Measurements from ENCODE around the gene CELF2.

CELF2 gene

DNA sequence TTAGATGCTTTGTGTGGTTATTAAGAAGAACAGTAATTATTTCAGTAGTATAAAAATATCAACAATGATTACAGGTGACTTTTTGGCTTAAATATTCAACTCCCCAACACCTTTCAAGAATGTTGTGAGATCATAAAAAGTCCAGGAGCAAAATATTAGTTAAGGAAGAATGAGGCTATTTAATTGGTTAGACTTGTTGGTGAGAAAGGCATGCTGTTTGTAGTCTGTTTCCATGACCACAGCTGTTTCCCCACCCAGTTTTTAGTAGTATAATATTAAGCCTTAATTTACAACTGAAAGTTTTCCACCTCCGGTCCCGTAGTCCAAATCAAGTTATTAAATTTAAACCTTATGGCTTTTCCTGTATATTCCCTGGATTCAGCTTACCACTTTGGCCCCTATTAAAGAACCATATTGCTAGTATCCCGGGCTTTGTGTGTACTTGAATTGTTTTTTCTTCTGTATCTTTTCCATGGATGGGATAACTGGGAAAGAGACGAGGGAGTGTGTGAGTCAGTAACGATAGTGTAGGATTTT is 133.3 kb downstream of the CELF2 start:
- in situ Hi-C loops (cut with HindIII; ENCODE audit: low sequenced_read_pairs) = no loop called here
- H3K4me3 ChIP-seq (ENCODE audit: low read depth, low read length) = no peak overlapping the region
- TF ChIP-seq, protein P1, sequence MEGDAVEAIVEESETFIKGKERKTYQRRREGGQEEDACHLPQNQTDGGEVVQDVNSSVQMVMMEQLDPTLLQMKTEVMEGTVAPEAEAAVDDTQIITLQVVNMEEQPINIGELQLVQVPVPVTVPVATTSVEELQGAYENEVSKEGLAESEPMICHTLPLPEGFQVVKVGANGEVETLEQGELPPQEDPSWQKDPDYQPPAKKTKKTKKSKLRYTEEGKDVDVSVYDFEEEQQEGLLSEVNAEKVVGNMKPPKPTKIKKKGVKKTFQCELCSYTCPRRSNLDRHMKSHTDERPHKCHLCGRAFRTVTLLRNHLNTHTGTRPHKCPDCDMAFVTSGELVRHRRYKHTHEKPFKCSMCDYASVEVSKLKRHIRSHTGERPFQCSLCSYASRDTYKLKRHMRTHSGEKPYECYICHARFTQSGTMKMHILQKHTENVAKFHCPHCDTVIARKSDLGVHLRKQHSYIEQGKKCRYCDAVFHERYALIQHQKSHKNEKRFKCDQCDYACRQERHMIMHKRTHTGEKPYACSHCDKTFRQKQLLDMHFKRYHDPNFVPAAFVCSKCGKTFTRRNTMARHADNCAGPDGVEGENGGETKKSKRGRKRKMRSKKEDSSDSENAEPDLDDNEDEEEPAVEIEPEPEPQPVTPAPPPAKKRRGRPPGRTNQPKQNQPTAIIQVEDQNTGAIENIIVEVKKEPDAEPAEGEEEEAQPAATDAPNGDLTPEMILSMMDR (IDR thresholded peaks at IDR 0.05; ENCODE audit: low read depth, low read length) = no peak
- DNase-seq (ENCODE audit: low read depth, low spot score) = no peak

DNA sequence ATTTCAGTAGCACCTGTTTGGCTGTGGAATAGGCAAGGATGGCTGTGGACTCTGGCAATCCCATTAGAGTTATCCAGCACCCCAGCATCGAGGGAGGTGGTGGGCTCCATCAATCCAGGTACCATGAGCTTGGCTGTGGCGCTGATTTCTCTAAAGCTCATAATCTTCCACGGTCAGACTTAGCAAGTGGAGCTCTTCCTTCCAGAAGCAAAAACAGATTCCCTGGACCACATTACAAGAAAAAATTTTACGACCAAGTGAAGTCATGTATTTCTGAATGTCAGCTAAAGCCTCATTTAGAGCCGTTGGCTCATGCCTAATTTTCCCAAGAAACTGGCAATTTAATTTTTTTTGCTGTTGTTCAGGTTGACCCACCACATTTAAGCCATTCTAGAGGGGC is 135.1 kb downstream of the CELF2 start:
- TF ChIP-seq, protein P1 (IDR thresholded peaks at IDR 0.05; ENCODE audit: low read depth, low read length) = no peak
- in situ Hi-C loops (cut with HindIII; ENCODE audit: low sequenced_read_pairs) = no loop called here
- H3K4me3 ChIP-seq (ENCODE audit: low read depth, low read length) = no peak overlapping the region
- no peak for DNase-seq (ENCODE audit: low read depth, low spot score)

DNA sequence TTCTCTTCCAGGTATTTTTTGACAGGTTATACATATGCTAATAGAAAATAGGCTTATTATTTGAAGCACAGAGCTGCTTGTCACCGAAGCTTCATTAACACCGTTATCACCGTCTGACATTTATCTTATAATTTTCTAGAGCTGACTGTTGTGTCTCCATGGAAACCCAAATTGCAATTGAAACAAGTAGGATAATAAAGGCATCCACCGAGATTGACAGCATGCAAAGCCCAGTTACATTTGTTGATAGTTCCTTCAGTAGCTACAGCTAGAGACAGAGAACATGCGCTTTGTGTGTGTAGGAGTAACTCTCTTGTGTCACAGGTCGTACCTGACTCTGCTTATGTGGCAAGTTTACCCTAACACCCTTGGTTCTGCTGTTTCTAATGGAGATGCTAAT is 135.6 kb downstream of the CELF2 start:
- H3K4me3 ChIP-seq (ENCODE audit: low read depth, low read length) = no peak overlapping the region
- no peak for DNase-seq (ENCODE audit: low read depth, low spot score)
- TF ChIP-seq, protein P1 (IDR thresholded peaks at IDR 0.05; ENCODE audit: low read depth, low read length) = no peak
- in situ Hi-C loops (cut with HindIII; ENCODE audit: low sequenced_read_pairs) = no loop called here

DNA sequence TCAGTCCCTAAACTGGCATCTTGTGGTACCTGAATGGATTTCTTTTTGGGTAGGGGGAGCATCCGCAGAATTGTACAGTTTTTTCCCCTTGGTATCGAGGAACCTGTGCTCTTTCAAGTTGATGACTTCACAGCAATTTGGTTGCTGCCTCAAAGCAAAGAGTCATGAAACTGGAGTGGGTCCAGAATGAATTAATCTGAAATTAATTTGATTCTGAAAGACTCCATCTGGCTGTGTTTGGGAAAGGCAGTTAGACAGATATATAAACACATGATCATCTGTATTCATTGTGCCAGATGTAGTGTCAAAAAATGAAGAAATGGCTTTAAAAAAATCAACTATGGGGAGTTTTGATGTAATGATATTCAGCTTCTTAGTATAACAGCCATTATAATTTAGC is 136.1 kb downstream of the CELF2 start:
- TF ChIP-seq, protein P1 (IDR thresholded peaks at IDR 0.05; ENCODE audit: low read depth, low read length) = no peak
- no peak overlapping the region for H3K4me3 ChIP-seq (ENCODE audit: low read depth, low read length)
- in situ Hi-C loops (cut with HindIII; ENCODE audit: low sequenced_read_pairs) = no loop called here
- no peak for DNase-seq (ENCODE audit: low read depth, low spot score)

DNA sequence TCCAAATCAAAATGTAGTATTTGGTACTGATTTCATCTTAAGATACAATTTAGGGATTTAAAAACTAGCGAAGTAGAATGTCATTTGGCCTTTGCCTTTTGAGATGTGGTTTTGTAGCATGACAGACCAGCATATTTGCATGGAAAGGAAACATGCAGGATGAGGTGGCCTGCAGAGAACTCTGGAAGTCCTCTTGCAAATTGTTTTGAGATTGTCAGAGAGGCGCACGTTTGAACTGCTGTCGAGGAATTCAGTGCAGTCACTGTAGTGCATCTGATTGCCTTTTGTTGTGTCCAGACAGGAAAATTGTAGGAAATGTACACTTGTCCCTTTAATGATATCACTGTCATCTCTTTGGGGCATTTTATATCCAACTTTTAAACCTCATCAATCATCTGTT is 136.7 kb downstream of the CELF2 start:
- TF ChIP-seq, protein P1 (IDR thresholded peaks at IDR 0.05; ENCODE audit: low read depth, low read length) = no peak

DNA sequence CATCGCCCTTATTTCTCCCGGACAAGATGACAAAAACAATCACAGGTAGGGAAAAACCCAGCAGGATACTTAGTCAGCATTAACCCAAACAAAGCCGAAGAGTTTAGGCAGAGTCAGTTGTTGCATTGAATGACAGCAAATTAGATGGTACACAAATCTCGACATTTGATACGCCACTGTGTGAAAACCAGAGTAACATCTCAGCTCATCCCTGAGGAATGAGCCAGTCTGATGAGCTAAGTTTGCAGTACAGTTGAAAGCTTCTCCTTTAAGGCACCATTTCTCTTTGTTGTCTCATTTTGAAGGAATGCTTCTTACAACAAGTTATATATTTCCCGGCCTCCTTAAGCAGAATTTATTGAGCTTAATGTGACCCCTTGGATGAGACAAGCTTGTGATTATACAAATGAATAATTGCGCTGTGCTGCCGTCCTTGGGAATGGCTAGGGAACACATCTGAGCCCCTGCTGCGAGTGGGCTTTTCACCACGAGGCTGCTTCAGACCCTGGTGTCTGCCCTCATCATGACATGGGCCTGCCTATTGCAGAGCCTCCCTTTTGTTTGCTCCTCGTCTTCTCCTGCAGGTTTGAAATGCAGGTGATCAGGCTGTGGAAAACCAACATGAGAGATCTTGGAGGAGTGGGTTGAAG is 137.3 kb downstream of the CELF2 start:
- H3K4me3 ChIP-seq (ENCODE audit: low read depth, low read length) = no peak overlapping the region
- in situ Hi-C loops (cut with HindIII; ENCODE audit: low sequenced_read_pairs) = no loop called here
- no peak for DNase-seq (ENCODE audit: low read depth, low spot score)
- TF ChIP-seq, protein P1 (IDR thresholded peaks at IDR 0.05; ENCODE audit: low read depth, low read length) = no peak

More for the DNA sequence above, 136.7 kb downstream of the CELF2 start:
- H3K4me3 ChIP-seq (ENCODE audit: low read depth, low read length) = no peak overlapping the region
- no peak for DNase-seq (ENCODE audit: low read depth, low spot score)
- in situ Hi-C loops (cut with HindIII; ENCODE audit: low sequenced_read_pairs) = no loop called here

All from astrocyte of the spinal cord (primary cell).